Large intestine (tissue), 3 donors: ENCODE measurements around the gene MYH9. TPM values are rescaled to one million over a fixed set of nuclear protein-coding genes. Genes with fewer than 3 reads are reported as not detected.

Source experiments
- DNase-seq, 2 donors: peaks; one replicate each; pipeline versions ENCODE4 v3.0.0 to v3.0.0-alpha.2; 2013
- H3K27ac ChIP-seq: one replicate; pipeline ENCODE4 v1.5.1; 2013; ENCODE audit warnings: low read length
- H3K27me3 ChIP-seq: 2 replicates; pipeline ENCODE4 v1.6.1; 2013; ENCODE audit warnings: low read length; ENCODE audit not compliant: control insufficient read depth, insufficient read depth
- H3K36me3 ChIP-seq: 2 replicates; pipeline ENCODE4 v1.6.1; 2013; ENCODE audit warnings: low read length; ENCODE audit not compliant: control insufficient read depth, insufficient read depth
- H3K4me1 ChIP-seq: one replicate; pipeline ENCODE4 v1.6.1; 2013; ENCODE audit warnings: low read length; ENCODE audit not compliant: control insufficient read depth, insufficient read depth
- H3K4me3 ChIP-seq: one replicate; pipeline ENCODE4 v1.5.1; 2013; ENCODE audit warnings: low read length
- H3K9me3 ChIP-seq: one replicate; pipeline ENCODE4 v1.6.1; 2013; ENCODE audit warnings: mild to moderate bottlenecking, low read depth, low read length, moderate library complexity; ENCODE audit not compliant: control insufficient read depth
- WGBS: methylation state at CpG from one replicate; pipeline ENCODE4 v1.1.5; 2013; ENCODE audit warnings: low lambda C conversion rate; ENCODE audit not compliant: insufficient coverage; 5-methylcytosine and 5-hydroxymethylcytosine counted together
- polyA plus RNA-seq: library from polyadenylated mRNA; unstranded; fragments of 120-200 nt; gene quantifications from one replicate; pipeline ENCODE4 v1.2.1, GENCODE V29; 2013

The MYH9 gene
- polyA plus RNA-seq, 1 donor, result 191 TPM

- Histone ChIP-seq H3K4me3 (no peak overlapping the region), H3K36me3 (peaks cover 9% of the 10 kb centered on the region), H3K9me3 (no peaks in the 10 kb centered on the region), H3K27ac (no peak overlapping the region), H3K27me3 (no peaks in the 10 kb centered on the region), H3K4me1 (peaks cover 89% of the 10 kb centered on the region)
- no CpG with 5 or more reads among the region's 10 CpGs for whole genome bisulfite sequencing
- DNase-seq, result peak in 1 of 2 donors; percentile 44
Observed at GRCh38 chr22:36366291-36366708, 21.5 kb downstream of the MYH9 start.

- peak; percentile 87 to 89 for DNase-seq
- no CpG with 5 or more reads among the region's 9 CpGs for WGBS
- Histone ChIP-seq H3K27ac (peak overlapping the region; percentile 68), H3K27me3 (no peaks in the 10 kb centered on the region), H3K4me3 (no peak overlapping the region), H3K9me3 (no peaks in the 10 kb centered on the region), H3K4me1 (peaks cover 88% of the 10 kb centered on the region), H3K36me3 (peaks cover 9% of the 10 kb centered on the region)
Observed at GRCh38 chr22:36365020-36365411, 22.8 kb downstream of the MYH9 start.

- no CpG with 5 or more reads among the region's 7 CpGs for WGBS
- Histone ChIP-seq H3K27ac (peak overlapping the region; percentile 68), H3K27me3 (no peaks in the 10 kb centered on the region), H3K9me3 (no peaks in the 10 kb centered on the region), H3K4me3 (no peak overlapping the region), H3K4me1 (peaks cover 87% of the 10 kb centered on the region), H3K36me3 (peaks cover 9% of the 10 kb centered on the region)
- DNase-seq, result no peak
Observed at GRCh38 chr22:36364255-36365019, 23.3 kb downstream of the MYH9 start.

GRCh38 chr22:36363349-36363981 lies 24.3 kb downstream of the MYH9 start:
- Histone ChIP-seq H3K9me3 (no peaks in the 10 kb centered on the region), H3K4me1 (peaks cover 86% of the 10 kb centered on the region), H3K36me3 (peaks cover 14% of the 10 kb centered on the region), H3K27ac (peak overlapping the region; percentile 68), H3K4me3 (no peak overlapping the region), H3K27me3 (no peaks in the 10 kb centered on the region)
- DNase-seq, result peak in 1 of 2 donors; percentile 82
- no CpG with 5 or more reads among the region's 4 CpGs for WGBS

- WGBS, result no CpG with 5 or more reads among the region's 2 CpGs
- no peaks in the 10 kb centered on the region for H3K27me3 ChIP-seq
Observed at GRCh38 chr22:36362932-36363331, 24.8 kb downstream of the MYH9 start.

GRCh38 chr22:36362075-36362474 lies 25.7 kb downstream of the MYH9 start:
- Histone ChIP-seq H3K36me3 (peaks cover 18% of the 10 kb centered on the region), H3K4me1 (peaks cover 73% of the 10 kb centered on the region), H3K27me3 (no peaks in the 10 kb centered on the region), H3K27ac (peak overlapping the region; percentile 68), H3K4me3 (no peak overlapping the region), H3K9me3 (no peaks in the 10 kb centered on the region)
- peak in 1 of 2 donors; percentile 69 for DNase-seq
- WGBS, result no CpG with 5 or more reads among the region's 4 CpGs

More at GRCh38 chr22:36362932-36363331, 24.8 kb downstream of the MYH9 start:
- peaks cover 14% of the 10 kb centered on the region for H3K36me3 ChIP-seq
- peak overlapping the region; percentile 68 for H3K27ac ChIP-seq
- no peaks in the 10 kb centered on the region for H3K9me3 ChIP-seq
- H3K4me3 ChIP-seq, result no peak overlapping the region
- H3K4me1 ChIP-seq, result peaks cover 80% of the 10 kb centered on the region
- DNase-seq, result no peak

GRCh38 chr22:36360871-36361383 lies 26.8 kb downstream of the MYH9 start:
- Histone ChIP-seq H3K27me3 (no peaks in the 10 kb centered on the region), H3K36me3 (peaks cover 15% of the 10 kb centered on the region), H3K4me1 (peaks cover 75% of the 10 kb centered on the region), H3K27ac (peak overlapping the region; percentile 68), H3K9me3 (no peaks in the 10 kb centered on the region), H3K4me3 (no peak overlapping the region)
- whole genome bisulfite sequencing, result no CpG with 5 or more reads among the region's 5 CpGs
- peak in 1 of 2 donors; percentile 64 for DNase-seq

GRCh38 chr22:36360011-36360410 lies 27.8 kb downstream of the MYH9 start:
- Histone ChIP-seq H3K27ac (peak overlapping the region; percentile 42), H3K27me3 (no peaks in the 10 kb centered on the region), H3K36me3 (peaks cover 15% of the 10 kb centered on the region), H3K4me1 (peaks cover 67% of the 10 kb centered on the region), H3K4me3 (no peak overlapping the region), H3K9me3 (no peaks in the 10 kb centered on the region)
- no CpG with 5 or more reads among the region's 3 CpGs for WGBS
- DNase-seq, result no peak

GRCh38 chr22:36359470-36359996 lies 28.2 kb downstream of the MYH9 start:
- DNase-seq, result no peak
- WGBS, result no CpG with 5 or more reads among the region's 3 CpGs
- peaks cover 15% of the 10 kb centered on the region for H3K36me3 ChIP-seq
- H3K9me3 ChIP-seq, result no peaks in the 10 kb centered on the region
- H3K27me3 ChIP-seq, result no peaks in the 10 kb centered on the region
- H3K4me1 ChIP-seq, result peaks cover 63% of the 10 kb centered on the region
- H3K4me3 ChIP-seq, result no peak overlapping the region
- peak overlapping the region; percentile 21 for H3K27ac ChIP-seq
